Omental fat pad (tissue), 4 donors: ENCODE results near the gene OLIG1. TPM values are rescaled to one million over a fixed set of nuclear protein-coding genes. Genes with fewer than 3 reads are reported as not detected.
A peak's percentile ranks its signal among the peaks of the same experiment; 100 is the strongest.

Experiments used
- ATAC-seq: fragments of 150-250 bp; one replicate; pipeline ENCODE4 v1.9.1; 2016; ENCODE audit warnings: mild to moderate bottlenecking, moderate library complexity; ENCODE audit not compliant: low FRiP score
- DNase-seq: peaks from one replicate; pipeline ENCODE4 v3.0.0-alpha.2; 2019; ENCODE audit warnings: low spot score
- CTCF ChIP-seq, 3 donors: fragments of 450-650 bp; IDR thresholded peaks; one replicate each; pipeline ENCODE4 v1.5.1; 2016 to 2017; ENCODE audit warnings: antibody characterized with exemption in 3 of 3, mild to moderate bottlenecking in 3 of 3, moderate library complexity in 2 of 3
- total RNA-seq, 4 donors: library from RNA; depleted of rRNA; stranded (reverse); fragments of >200 nt; gene quantifications; one replicate each; pipeline ENCODE4 v1.1.0, GENCODE V29; 2016

OLIG1 gene
- total RNA-seq, 4 donors from 2014 or later = not detected

- ATAC-seq (no peak), DNase-seq (no peak)
- TF ChIP-seq CTCF (IDR thresholded peaks at IDR 0.05) = no peak
Measured at GRCh38 chr21:33051925-33052324, 18.0 kb upstream of the OLIG1 start.

GRCh38 chr21:33053951-33054350 is 16.0 kb upstream of the OLIG1 start:
- TF ChIP-seq CTCF (IDR thresholded peaks at IDR 0.05) = no peak
- DNase-seq (no peak), ATAC-seq (no peak)

GRCh38 chr21:33055991-33056390 is 13.9 kb upstream of the OLIG1 start:
- DNase-seq (no peak), ATAC-seq (no peak)
- TF ChIP-seq CTCF (IDR thresholded peaks at IDR 0.05) = no peak

GRCh38 chr21:33057385-33057940 is 12.5 kb upstream of the OLIG1 start:
- TF ChIP-seq CTCF (IDR thresholded peaks at IDR 0.05) = no peak
- DNase-seq (no peak), ATAC-seq (no peak)

GRCh38 chr21:33058527-33058926 is 11.4 kb upstream of the OLIG1 start:
- DNase-seq = no peak
- no peak for TF ChIP-seq CTCF (IDR thresholded peaks at IDR 0.05)
- ATAC-seq = no peak

GRCh38 chr21:33058957-33059356 is 11.0 kb upstream of the OLIG1 start:
- no peak for DNase-seq
- no peak for ATAC-seq
- TF ChIP-seq CTCF (IDR thresholded peaks at IDR 0.05) = no peak

- DNase-seq (no peak), ATAC-seq (peak; percentile 60)
- TF ChIP-seq CTCF (IDR thresholded peaks at IDR 0.05) = no peak
Measured at GRCh38 chr21:33059380-33059841, 10.5 kb upstream of the OLIG1 start.
